K562 (cell line): Measurements from ENCODE around the gene HNRNPDL. TPM values are rescaled to one million over a fixed set of nuclear protein-coding genes. Genes with fewer than 3 reads are reported as not detected.

Experiments
- CBX1 ChIP-seq: sonication (generic); IDR thresholded peaks from 2 replicates; pipeline ENCODE4 v1.6.1; 2016; ENCODE audit warnings: antibody characterized with exemption, low read depth, mild to moderate bottlenecking
- E2F6 ChIP-seq, 2 experiments: IDR thresholded peaks; 2 replicates each; pipeline ENCODE4 v1.6.1; 2011; ENCODE audit warnings: borderline replicate concordance in 1 of 2, control low read depth in 1 of 2, low read depth in 1 of 2, low read length in 1 of 2, mild to moderate bottlenecking in 1 of 2, mixed read lengths in 1 of 2, moderate library complexity in 1 of 2; ENCODE audit not compliant: insufficient read depth in 1 of 2, insufficient read length in 1 of 2, poor library complexity in 1 of 2, severe bottlenecking in 1 of 2; ENCODE audit errors: extremely low read depth in 1 of 2
- PRDM10 ChIP-seq: fragments of 450-650 bp; IDR thresholded peaks from 2 replicates; pipeline ENCODE4 v1.6.1; 2018; ENCODE audit not compliant: partially characterized antibody
- RBM22 ChIP-seq: fragments of 200-400 bp; formaldehyde crosslinking; IDR thresholded peaks from 2 replicates; pipeline ENCODE4 v1.6.1; 2018; ENCODE audit warnings: low read length, low read depth; ENCODE audit not compliant: poor library complexity, severe bottlenecking
- SMARCC2 ChIP-seq: fragments of 450-650 bp; IDR thresholded peaks from 2 replicates; pipeline ENCODE4 v1.6.1; 2017; ENCODE audit warnings: antibody characterized with exemption, moderate library complexity, mild to moderate bottlenecking, low read depth
- TEAD4 ChIP-seq, 2 experiments: sonication (generic) in 1 of 2; formaldehyde crosslinking in 1 of 2; IDR thresholded peaks; 2 replicates each; pipeline versions ENCODE4 v1.6.1 to v1.8.0; 2012 to 2022; ENCODE audit warnings: borderline replicate concordance in 1 of 2, inconsistent platforms in 1 of 2, low read length in 1 of 2, mild to moderate bottlenecking in 1 of 2, missing genetic modification reagents in 1 of 2
- ZFP30 ChIP-seq: fragments of 250-450 bp; sonication (Bioruptor Pico); IDR thresholded peaks from 2 replicates; pipeline ENCODE4 v1.8.0; 2022; ENCODE audit warnings: moderate library complexity, mild to moderate bottlenecking, inconsistent platforms, borderline replicate concordance
- ZNF445 ChIP-seq: fragments of 250-450 bp; sonication (Bioruptor Pico); IDR thresholded peaks from 2 replicates; pipeline ENCODE4 v1.4.0; 2020; ENCODE audit warnings: low read depth, mild to moderate bottlenecking, moderate library complexity
- polyA plus RNA-seq, 8 experiments: library from polyadenylated mRNA; depleted of rRNA in 4 of 8; stranded (reverse) in 5 of 8; unstranded in 3 of 8; fragments of >200 nt; fragmentation: Nextera tagmentation in 2 of 8; fragmentation: Illumina TruSeq in 1 of 8; extraction: Ambion mirVana in 2 of 8; extraction: Trizol in 1 of 8; gene quantifications; 2 replicates each; pipeline versions ENCODE4 v1.2.1 to v1.2.3, GENCODE V29; 2011 to 2014; ENCODE audit warnings: inconsistent platforms in 1 of 8, missing spikeins in 1 of 8
- total RNA-seq, 7 experiments: library from RNA; depleted of rRNA in 6 of 7; stranded (reverse); fragments of >200 nt in 6 of 7; fragmentation: Illumina TruSeq in 2 of 7; extraction: Trizol in 2 of 7; gene quantifications; 2 replicates each; pipeline versions ENCODE4 v1.2.1 to v1.2.3, GENCODE V29; 2011 to 2021; ENCODE audit warnings: low replicate concordance in 1 of 7

HNRNPDL gene
- total and polyA plus RNA-seq, 9 of the 15 experiments (the other 6 are each of a cell fraction or from before 2014, with no cell fraction given), result 243 to 652 (median 351) TPM

- TF ChIP-seq PRDM10, result no peak
- TF ChIP-seq ZNF445, result no peak
- TF ChIP-seq RBM22, result peak; percentile 93
- peak; percentile 85 to 94 for TF ChIP-seq E2F6 (IDR thresholded peaks at IDR 0.05; ENCODE audit: borderline replicate concordance in 1 of 2, extremely low read depth in 1 of 2, insufficient read depth in 1 of 2, insufficient read length in 1 of 2, low read depth in 1 of 2, low read length in 1 of 2, poor library complexity in 1 of 2, severe bottlenecking in 1 of 2)
- TF ChIP-seq ZFP30, result no peak
- TF ChIP-seq TEAD4 (IDR thresholded peaks at IDR 0.05; ENCODE audit: low read length), result no peak; the same call in none of the 2 replicates
- no peak for TF ChIP-seq TEAD4 (CRISPR knock-in tag; IDR thresholded peaks at IDR 0.05; ENCODE audit: borderline replicate concordance)
- TF ChIP-seq SMARCC2, result no peak
- peak; percentile 82 for TF ChIP-seq CBX1
These were observed 1.1 kb downstream of the HNRNPDL start (continued) for GRCh38 chr4:82428969-82429727.
